PC-3 (cell line): ENCODE data around the gene ATP1B2. TPM values are rescaled to one million over a fixed set of nuclear protein-coding genes. Genes with fewer than 3 reads are reported as not detected.

ENCODE experiments used
- ATAC-seq: fragments of 200-7000 bp; cut with Tn5 transposase; 2 replicates; pipeline ENCODE4 v1.9.1; 2020; ENCODE audit warnings: mild to moderate bottlenecking, moderate library complexity
- BruUV-seq: library from RNA; stranded (reverse); fragments of 400-500 nt; replicated peaks from 2 replicates; lab custom pipeline; 2021; lab: Mats Ljungman, UMichigan
- CTCF ChIA-PET: fragments of 300-600 bp; sonication (Branson Sonifier 250); formaldehyde crosslinking; loops from one replicate; lab custom pipeline; 2022; ENCODE audit warnings: antibody characterized with exemption; lab: Charles Lee
- POLR2A ChIA-PET: fragments of 300-600 bp; sonication (Branson Sonifier 250); formaldehyde crosslinking; loops from one replicate; lab custom pipeline; 2022; ENCODE audit warnings: antibody characterized with exemption; ENCODE audit not compliant: unreplicated experiment; lab: Charles Lee
- DNase-seq: peaks from one replicate; pipeline ENCODE4 v3.0.0-alpha.2; 2015
- H2AFZ ChIP-seq: fragments of 300-600 bp; sonication (generic); 2 replicates; pipeline ENCODE4 v1.6.0; 2016; ENCODE audit warnings: antibody characterized with exemption, low read length
- H3F3A ChIP-seq: fragments of 300-600 bp; sonication (generic); one replicate; pipeline ENCODE4 v1.6.0; 2017; ENCODE audit warnings: antibody characterized with exemption, low read length, control low read depth, mild to moderate bottlenecking; ENCODE audit not compliant: unreplicated experiment
- H3K27ac ChIP-seq: fragments of 300-600 bp; sonication (generic); 2 replicates; pipeline ENCODE4 v1.5.1; 2016; ENCODE audit warnings: mild to moderate bottlenecking, low read length
- H3K27me3 ChIP-seq: fragments of 300-600 bp; sonication (generic); 2 replicates; pipeline ENCODE4 v1.6.1; 2016; ENCODE audit warnings: low read length, mixed read lengths
- H3K36me3 ChIP-seq: fragments of 300-600 bp; sonication (generic); 2 replicates; pipeline ENCODE4 v1.6.1; 2016; ENCODE audit warnings: low read depth, mixed run types, low read length, mixed read lengths
- H3K4me1 ChIP-seq: fragments of 300-600 bp; sonication (generic); 2 replicates; pipeline ENCODE4 v1.5.1; 2016; ENCODE audit warnings: low read length; ENCODE audit not compliant: insufficient read depth
- H3K4me2 ChIP-seq: fragments of 300-600 bp; sonication (generic); 2 replicates; pipeline ENCODE4 v1.6.0; 2016; ENCODE audit warnings: low read length
- H3K4me3 ChIP-seq: fragments of 300-600 bp; sonication (generic); 2 replicates; pipeline ENCODE4 v1.5.1; 2016; ENCODE audit warnings: mild to moderate bottlenecking, low read length, mixed read lengths
- H3K79me2 ChIP-seq: fragments of 300-600 bp; sonication (generic); 2 replicates; pipeline ENCODE4 v1.6.1; 2017; ENCODE audit warnings: low read length, mixed read lengths
- H3K9ac ChIP-seq: fragments of 300-600 bp; sonication (generic); 2 replicates; pipeline ENCODE4 v1.6.0; 2016; ENCODE audit warnings: mild to moderate bottlenecking, low read length
- H3K9me2 ChIP-seq: fragments of 300-600 bp; sonication (generic); replicated peaks from 2 replicates; pipeline ENCODE4 v1.6.1; 2016; ENCODE audit warnings: mixed run types, low read length, mixed read lengths
- H3K9me3 ChIP-seq: fragments of 300-600 bp; sonication (generic); 2 replicates; pipeline ENCODE4 v1.6.1; 2016; ENCODE audit warnings: low read length, mixed read lengths
- H4K20me1 ChIP-seq: fragments of 300-600 bp; sonication (generic); 2 replicates; pipeline ENCODE4 v1.6.1; 2016; ENCODE audit warnings: low read length, mixed read lengths
- CTCF ChIP-seq: fragments of 300-600 bp; sonication (generic); conservative IDR thresholded peaks from 2 replicates; pipeline ENCODE4 v1.5.1; 2017; ENCODE audit warnings: antibody characterized with exemption, low read depth, mild to moderate bottlenecking, low read length
- EZH2 ChIP-seq: fragments of 300-600 bp; sonication (generic); IDR thresholded peaks from one replicate; pipeline ENCODE4 v1.6.1; 2017; ENCODE audit warnings: antibody characterized with exemption, mild to moderate bottlenecking, low read length; ENCODE audit not compliant: unreplicated experiment
- EZH2phosphoT487 ChIP-seq: fragments of 300-600 bp; sonication (generic); IDR thresholded peaks from 2 replicates; pipeline ENCODE4 v1.6.1; 2018; ENCODE audit warnings: mild to moderate bottlenecking, antibody characterized with exemption, low read length, borderline replicate concordance
- intact Hi-C: fragments of 100-400 bp; cut with micrococcal nuclease; formaldehyde crosslinking; loops from 2 replicates; pipeline ENCODE4 v1.9.0; 2023
- total RNA-seq: library from RNA; depleted of rRNA; stranded (reverse); fragments of >200 nt; gene quantifications from 2 replicates; pipeline ENCODE4 v1.2.3, GENCODE V29; 2014

Gene ATP1B2
- total RNA-seq, 1 experiment from 2014 or later: not detected

DNA sequence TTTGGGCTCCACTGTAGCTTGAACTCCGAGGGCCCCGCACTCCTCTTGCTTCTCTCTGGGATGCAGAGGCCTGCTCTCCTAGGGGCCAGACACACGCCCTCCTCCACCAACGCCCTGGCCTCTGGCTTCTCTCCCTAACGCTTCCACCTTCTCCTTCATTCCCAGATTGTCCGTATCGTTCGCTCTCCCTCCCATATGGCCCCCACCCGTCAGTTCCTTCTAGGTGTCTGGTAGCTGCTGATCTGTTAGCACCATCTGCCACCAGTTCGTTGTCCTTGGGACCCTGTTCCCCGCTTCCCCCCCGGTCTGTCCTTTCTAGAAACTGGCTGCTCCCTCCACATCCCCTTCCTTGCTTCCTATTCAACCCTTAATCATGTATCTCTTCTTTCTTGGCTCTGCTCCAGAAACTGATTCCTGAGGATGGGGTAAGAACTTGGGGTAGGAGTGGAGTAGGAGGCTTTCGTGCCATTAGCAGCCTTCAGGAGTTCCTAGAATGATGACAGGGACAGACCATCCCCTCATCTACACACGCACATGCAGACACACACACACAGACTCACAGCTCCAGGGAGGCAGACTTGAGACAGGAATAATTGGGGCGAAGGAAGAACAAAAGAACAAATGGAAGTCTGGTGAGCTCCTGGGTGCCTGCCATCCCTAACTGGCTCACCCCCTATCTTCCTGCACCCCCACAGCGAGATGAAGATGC is 4.3 kb downstream of the ATP1B2 start:
- Histone ChIP-seq H3K27me3 (peaks cover 13% of the 10 kb centered on the region), H3K9me2 (no peaks in the 10 kb centered on the region), H3K9ac (no peak overlapping the region), H3K27ac (no peak overlapping the region), H3K4me2 (no peak overlapping the region), H4K20me1 (no peaks in the 10 kb centered on the region), H3K4me1 (no peaks in the 10 kb centered on the region; the same call in 1 of the 2 replicates), H3K9me3 (no peaks in the 10 kb centered on the region), H3K36me3 (no peaks in the 10 kb centered on the region), H3F3A (no peaks in the 10 kb centered on the region), H3K4me3 (no peak overlapping the region), H2AFZ (no peak overlapping the region), H3K79me2 (no peaks in the 10 kb centered on the region)
- no peak for DNase-seq
- intact Hi-C loops: no loop called here
- ChIA-PET CTCF (no interaction called here), POLR2A (no interaction called here)
- no peak for TF ChIP-seq EZH2phosphoT487
- no peak for TF ChIP-seq EZH2
- TF ChIP-seq CTCF: no peak
- ATAC-seq: no peak
- no TSS peak for BruUV-seq

DNA sequence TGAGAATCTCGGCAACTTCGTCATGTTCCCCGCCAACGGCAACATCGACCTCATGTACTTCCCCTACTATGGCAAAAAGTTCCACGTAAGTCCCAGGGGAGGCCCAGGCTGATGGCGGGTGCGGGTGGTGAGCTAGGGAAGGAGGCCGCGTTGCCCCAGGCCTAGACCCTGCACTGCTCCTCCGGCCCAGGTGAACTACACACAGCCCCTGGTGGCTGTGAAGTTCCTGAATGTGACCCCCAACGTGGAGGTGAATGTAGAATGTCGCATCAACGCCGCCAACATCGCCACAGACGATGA is 4.8 kb downstream of the ATP1B2 start:
- Histone ChIP-seq H3K9me3 (no peaks in the 10 kb centered on the region), H3K4me2 (no peak overlapping the region), H3F3A (no peaks in the 10 kb centered on the region), H3K27ac (no peak overlapping the region), H3K4me1 (no peaks in the 10 kb centered on the region; the same call in 1 of the 2 replicates), H3K9ac (no peak overlapping the region), H2AFZ (no peak overlapping the region), H3K36me3 (no peaks in the 10 kb centered on the region), H3K79me2 (no peaks in the 10 kb centered on the region), H4K20me1 (no peaks in the 10 kb centered on the region), H3K27me3 (peaks cover 13% of the 10 kb centered on the region), H3K9me2 (no peaks in the 10 kb centered on the region), H3K4me3 (no peak overlapping the region)
- CTCF ChIA-PET: no interaction called here
- TF ChIP-seq EZH2phosphoT487 (no peak), CTCF (no peak)
- no peak for ATAC-seq
- intact Hi-C loops: no loop called here
- BruUV-seq: no TSS peak
- POLR2A ChIA-PET: no interaction called here
- no peak for DNase-seq

GRCh38 chr17:7656958-7657609 is 6.4 kb downstream of the ATP1B2 start:
- no peaks in the 10 kb centered on the region for H3K36me3 ChIP-seq
- ChIA-PET POLR2A (no interaction called here), CTCF (no interaction called here)
- H3K4me1 ChIP-seq: no peaks in the 10 kb centered on the region
- no peak overlapping the region for H3K4me2 ChIP-seq
- no peak overlapping the region for H3K4me3 ChIP-seq
- no peak overlapping the region for H3K9ac ChIP-seq
- no peak overlapping the region for H3K27ac ChIP-seq
- no peaks in the 10 kb centered on the region for H3K9me2 ChIP-seq
- TF ChIP-seq EZH2 (no peak), EZH2phosphoT487 (no peak), CTCF (no peak)
- BruUV-seq: no TSS peak
- H3K9me3 ChIP-seq: no peaks in the 10 kb centered on the region
- ATAC-seq (no peak), DNase-seq (no peak)
- no peaks in the 10 kb centered on the region for H3F3A ChIP-seq
- intact Hi-C loops: no loop called here
- no peaks in the 10 kb centered on the region for H4K20me1 ChIP-seq
- no peaks in the 10 kb centered on the region for H3K79me2 ChIP-seq
- no peak overlapping the region for H2AFZ ChIP-seq
- 0 out of 2 replicates have a peak, but pooled peaks cover under 1% of the 10 kb centered on the region for H3K27me3 ChIP-seq
